Measurements from ENCODE around the gene ZBTB39.
"Not testable (repeated sequence)": the region's sequence is repeated elsewhere in the genome, so short reads cannot be mapped to it uniquely, and the experiment has no call there.

The ZBTB39 gene

GRCh38 chr12:56979628-56980027, 26.7 kb downstream of the ZBTB39 start:
- TF ChIP-seq CTCF (conservative IDR thresholded peaks at IDR 0.05; ENCODE audit: low read length) = no peak
- H3K4me3 ChIP-seq (ENCODE audit: low read length) = no peak overlapping the region
- no peak for DNase-seq (ENCODE audit: low read depth)

- DNase-seq (ENCODE audit: low read depth) = no peak
- TF ChIP-seq CTCF (conservative IDR thresholded peaks at IDR 0.05; ENCODE audit: low read length) = no peak
- H3K4me3 ChIP-seq (ENCODE audit: low read length) = no peak overlapping the region
These were observed 27.8 kb downstream of the ZBTB39 start for GRCh38 chr12:56978397-56979138.

- DNase-seq (ENCODE audit: low read depth); H3K4me3 ChIP-seq (ENCODE audit: low read length): not testable (repeated sequence)
These were observed 29.0 kb downstream of the ZBTB39 start for GRCh38 chr12:56977361-56977760.

- DNase-seq (ENCODE audit: low read depth) = not testable (repeated sequence)
These were observed 32.1 kb downstream of the ZBTB39 start for GRCh38 chr12:56974224-56974623.

GRCh38 chr12:56968910-56969309, 37.4 kb downstream of the ZBTB39 start:
- DNase-seq (ENCODE audit: low read depth); H3K4me3 ChIP-seq (ENCODE audit: low read length): not testable (repeated sequence)

More at GRCh38 chr12:56974224-56974623, 32.1 kb downstream of the ZBTB39 start:
- not testable (repeated sequence) for H3K4me3 ChIP-seq (ENCODE audit: low read length)

- H3K4me3 ChIP-seq (ENCODE audit: low read length) = not testable (repeated sequence)
These were observed 40.2 kb downstream of the ZBTB39 start for GRCh38 chr12:56965997-56966642.

GRCh38 chr12:56965124-56965523, 41.2 kb downstream of the ZBTB39 start:
- DNase-seq (ENCODE audit: low read depth); H3K4me3 ChIP-seq (ENCODE audit: low read length): not testable (repeated sequence)

More at GRCh38 chr12:56965997-56966642, 40.2 kb downstream of the ZBTB39 start:
- DNase-seq (ENCODE audit: low read depth) = not testable (repeated sequence)

- not testable (repeated sequence) for H3K4me3 ChIP-seq (ENCODE audit: low read length); DNase-seq (ENCODE audit: low read depth)
These were observed 42.8 kb downstream of the ZBTB39 start for GRCh38 chr12:56963557-56963956.

- not testable (repeated sequence) for H3K4me3 ChIP-seq (ENCODE audit: low read length); DNase-seq (ENCODE audit: low read depth)
These were observed 44.1 kb downstream of the ZBTB39 start for GRCh38 chr12:56962247-56962646.

- no peak overlapping the region for H3K4me3 ChIP-seq (ENCODE audit: low read length)
- DNase-seq (ENCODE audit: low read depth) = no peak
- no peak for TF ChIP-seq CTCF (conservative IDR thresholded peaks at IDR 0.05; ENCODE audit: low read length)
These were observed 47.9 kb downstream of the ZBTB39 start for GRCh38 chr12:56958422-56958821.

All from AG10803 (cell line).